Stimulated activated CD8-positive, alpha-beta memory T cell treated with anti-CD3 and anti-CD28 coated beads, Interleukin-12 subunit alpha, Interleukin-12 subunit beta, amount 100 ng/mL, for 24 hours (primary cell): ENCODE results near the gene RCOR3.
"Not testable (repeated sequence)": the region's sequence is repeated elsewhere in the genome, so short reads cannot be mapped to it uniquely, and the experiment has no call there.

ENCODE experiments used
- DNase-seq: peaks from one replicate; pipeline ENCODE4 v3.0.0-alpha.2; 2020; ENCODE audit errors: extremely low read depth

The RCOR3 gene

GRCh38 chr1:211340622-211341507 lies 81.7 kb downstream of the RCOR3 start:
- no peak for DNase-seq

DNA sequence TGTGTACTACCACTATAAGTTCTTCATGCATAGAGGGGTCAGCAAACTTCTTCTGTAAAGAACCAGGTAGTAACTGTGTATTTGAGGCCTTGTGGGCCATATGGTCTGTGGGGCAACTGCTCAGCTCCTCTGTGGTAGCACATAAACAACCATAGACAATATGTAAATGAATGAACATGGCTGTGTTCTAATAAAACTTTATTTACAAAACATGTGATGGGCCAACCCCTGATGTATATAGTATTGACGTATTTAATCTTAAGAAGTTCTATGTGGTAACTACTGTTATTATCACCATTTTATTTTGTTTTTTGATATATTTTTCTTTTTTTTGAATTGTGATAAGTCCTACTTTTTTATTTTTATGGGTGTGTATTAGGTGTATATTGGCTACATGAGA lies 82.8 kb downstream of the RCOR3 start:
- DNase-seq, result no peak

DNA sequence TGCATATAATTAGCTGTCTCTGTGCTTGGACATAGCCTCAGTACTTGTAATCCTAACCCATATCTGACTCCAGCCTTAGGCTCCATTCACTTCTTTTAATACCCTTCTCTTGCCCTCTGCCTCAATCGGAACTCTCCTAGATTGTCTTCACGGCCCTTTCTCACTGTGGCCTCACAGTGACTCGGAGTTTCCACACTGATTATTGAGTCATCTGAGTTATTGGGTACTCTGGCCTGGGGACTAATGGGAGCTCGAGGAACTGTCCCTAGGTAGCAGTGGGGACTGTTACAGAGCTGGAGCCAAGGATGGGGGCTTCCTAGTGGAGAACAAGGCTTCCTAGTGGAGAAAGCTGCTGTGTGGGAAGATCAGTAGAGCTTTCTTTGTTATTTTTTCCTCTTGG lies 84.4 kb downstream of the RCOR3 start:
- DNase-seq, result no peak

GRCh38 chr1:211344152-211344618 lies 85.0 kb downstream of the RCOR3 start:
- DNase-seq, result no peak

DNA sequence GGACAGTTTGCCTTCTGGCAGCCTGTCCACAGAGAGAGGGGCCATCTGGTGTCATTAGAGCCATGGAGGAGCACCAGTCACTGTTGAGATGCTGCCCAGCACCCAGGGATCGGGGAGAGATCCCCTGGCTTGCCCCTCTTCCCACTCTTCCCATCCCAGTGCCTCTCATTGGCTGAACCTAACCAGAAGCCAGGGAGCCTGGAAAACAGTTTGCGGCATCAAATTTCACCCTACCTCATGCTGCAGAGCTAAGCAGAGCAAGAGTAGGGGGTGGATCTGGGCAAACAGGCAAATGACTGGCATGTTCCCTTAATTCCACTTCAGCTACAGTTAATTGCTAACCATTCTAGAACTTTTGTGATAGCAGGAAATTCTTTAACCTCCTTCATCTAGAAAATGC lies 86.6 kb downstream of the RCOR3 start:
- DNase-seq, result no peak

- no peak for DNase-seq
Measured at GRCh38 chr1:211347077-211347844, 88.1 kb downstream of the RCOR3 start.

DNA sequence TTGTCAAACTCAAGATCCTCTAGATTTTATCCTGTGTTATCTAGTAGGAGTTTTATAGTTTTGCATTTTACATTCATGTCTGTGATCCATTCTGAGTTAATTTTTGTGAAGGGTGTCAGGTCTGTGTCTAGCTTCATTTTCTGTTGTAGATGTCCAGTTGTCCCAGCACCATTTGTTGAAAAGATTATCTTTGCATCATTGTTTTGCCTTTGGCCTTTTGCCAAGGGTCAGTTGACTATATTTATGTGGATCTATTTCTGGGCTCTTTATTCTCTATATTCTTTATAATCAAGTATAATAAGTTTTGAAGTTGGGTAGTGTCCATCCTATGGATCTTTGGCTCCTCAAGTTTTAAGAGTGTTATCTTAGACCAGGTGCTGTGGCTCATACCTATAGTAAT lies 89.4 kb downstream of the RCOR3 start:
- no peak for DNase-seq

DNA sequence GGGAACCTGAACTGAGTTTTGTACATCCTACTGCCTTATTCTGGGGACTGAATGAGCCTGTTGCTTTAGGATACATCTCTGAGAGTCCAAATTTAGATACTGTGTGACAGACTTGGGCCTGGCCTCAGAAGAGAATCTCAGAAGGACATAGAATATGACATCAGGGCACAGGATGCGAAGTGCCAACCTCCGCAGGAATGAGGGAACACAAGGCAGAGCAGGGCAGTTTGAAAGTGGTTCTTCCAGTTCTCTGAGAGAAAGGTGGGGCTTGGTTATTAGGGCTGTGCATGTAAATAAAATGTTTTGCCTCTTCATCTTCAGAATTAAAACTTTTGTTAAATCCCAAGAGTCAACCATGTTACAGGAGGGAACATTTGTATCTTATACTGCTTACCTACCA lies 90.6 kb downstream of the RCOR3 start:
- DNase-seq, result no peak

- DNase-seq, result not testable (repeated sequence)
Measured at GRCh38 chr1:211352055-211352454, 92.9 kb downstream of the RCOR3 start.

GRCh38 chr1:211352465-211352864 lies 93.3 kb downstream of the RCOR3 start:
- no peak for DNase-seq

- no peak for DNase-seq
Measured at GRCh38 chr1:211352985-211353515, 93.9 kb downstream of the RCOR3 start.

- DNase-seq, result no peak
Measured at GRCh38 chr1:211353562-211354212, 94.5 kb downstream of the RCOR3 start.

DNA sequence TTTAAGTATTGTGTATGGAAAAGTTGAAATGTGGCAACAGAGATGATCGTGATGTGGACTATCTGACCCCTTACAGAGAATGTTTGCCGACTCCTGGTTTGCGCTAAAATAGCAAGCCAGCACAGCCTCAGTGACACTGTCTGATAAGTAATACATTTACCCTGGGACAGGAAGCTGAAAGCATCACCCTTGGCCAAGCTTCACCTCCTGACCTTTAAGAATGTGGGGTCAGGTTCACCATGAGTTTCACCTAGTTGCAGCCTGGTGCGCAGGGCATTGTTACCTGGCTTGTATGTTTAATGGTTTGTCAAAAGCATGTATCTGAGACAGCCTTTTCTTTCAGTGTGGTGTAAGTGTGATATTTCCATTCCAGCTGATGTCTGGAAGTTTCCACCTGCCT lies 96.7 kb downstream of the RCOR3 start:
- no peak for DNase-seq

DNA sequence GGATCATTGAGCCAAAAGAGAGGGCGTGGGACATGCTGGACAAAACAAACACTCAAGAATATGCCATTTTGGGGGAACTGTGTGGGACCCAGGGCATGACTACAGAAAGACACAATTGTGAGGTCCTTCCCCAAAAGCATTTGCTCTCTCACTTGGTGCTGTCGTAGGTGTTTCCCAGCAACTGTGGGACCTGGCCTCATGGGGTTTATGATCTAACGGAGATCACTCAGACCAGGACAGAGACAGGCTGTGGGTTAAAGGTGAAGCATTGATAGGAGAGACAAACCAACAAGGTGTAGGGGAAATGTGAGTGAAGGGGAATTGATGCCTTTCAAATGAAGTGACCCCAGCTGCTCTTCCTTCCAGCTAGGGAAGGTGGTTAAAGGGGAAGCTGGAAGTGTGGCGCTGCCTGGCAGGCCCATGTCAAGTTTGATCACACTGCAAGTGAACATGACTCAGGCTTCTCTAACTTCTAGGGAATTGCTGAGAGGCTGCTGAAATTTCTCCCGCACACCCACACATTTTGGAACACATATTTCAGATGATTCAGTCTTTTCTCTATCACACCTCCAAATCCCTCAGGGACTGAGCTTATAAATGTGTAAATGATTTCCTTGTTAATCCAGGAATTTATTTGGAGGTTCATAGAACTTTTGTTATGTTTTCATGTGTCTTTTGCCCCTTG lies 97.7 kb downstream of the RCOR3 start:
- no peak for DNase-seq

- DNase-seq, result no peak
Measured at GRCh38 chr1:211358685-211359084, 99.5 kb downstream of the RCOR3 start.

- no peak for DNase-seq
Measured at GRCh38 chr1:211359876-211360275, 100.7 kb downstream of the RCOR3 start.

DNA sequence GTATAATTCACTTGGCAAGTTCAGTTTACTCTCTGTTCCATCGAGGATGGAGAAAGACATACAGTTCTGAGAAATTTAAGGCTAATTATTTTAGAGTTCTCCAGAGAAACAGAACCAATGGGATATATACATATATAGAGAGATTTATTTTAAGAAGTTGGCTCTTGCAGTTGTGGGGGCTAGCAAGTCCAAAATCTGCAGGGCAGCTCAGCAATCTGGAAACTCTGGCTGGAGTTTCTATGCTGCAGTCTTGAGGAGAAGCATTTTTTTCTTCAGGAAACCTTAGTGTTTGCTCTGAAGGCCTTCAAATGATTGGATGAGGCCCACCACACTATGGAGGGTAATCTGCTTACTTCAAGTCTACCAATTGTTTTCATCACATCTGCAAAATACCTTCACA lies 102.0 kb downstream of the RCOR3 start:
- DNase-seq, result no peak
